Uterus (tissue), 4 donors: ENCODE data around the gene ATP1B3. TPM values are rescaled to one million over a fixed set of nuclear protein-coding genes. Genes with fewer than 3 reads are reported as not detected.
"Not testable (repeated sequence)": the region's sequence is repeated elsewhere in the genome, so short reads cannot be mapped to it uniquely, and the experiment has no call there.

Experiments used
- DNase-seq, 2 donors: peaks; one replicate each; pipeline ENCODE4 v3.0.0-alpha.2; 2019 to 2020
- H3K27ac ChIP-seq, 2 donors: fragments of 200-600 bp; sonication (generic); 1 replicate in 1 of 2; 2 replicates in 1 of 2; pipeline ENCODE4 v1.5.1; 2016 to 2018
- H3K27me3 ChIP-seq, 2 donors: fragments of 200-600 bp; sonication (generic); one replicate each; pipeline ENCODE4 v1.5.1; 2018 to 2019; ENCODE audit warnings: control low read depth in 1 of 2
- H3K36me3 ChIP-seq, 2 donors: fragments of 200-600 bp; sonication (generic); one replicate each; pipeline ENCODE4 v1.5.1; 2019; ENCODE audit warnings: control low read depth in 1 of 2
- H3K4me1 ChIP-seq, 2 donors: fragments of 200-600 bp; sonication (generic); one replicate each; pipeline ENCODE4 v1.5.1; 2018 to 2019; ENCODE audit warnings: control low read depth in 1 of 2
- H3K4me3 ChIP-seq, 2 donors: fragments of 200-600 bp; sonication (generic); 1 replicate in 1 of 2; 2 replicates in 1 of 2; pipeline ENCODE4 v1.5.1; 2018 to 2019; ENCODE audit warnings: mild to moderate bottlenecking in 1 of 2
- H3K9me3 ChIP-seq, 2 donors: fragments of 200-600 bp; sonication (generic); one replicate each; pipeline ENCODE4 v1.5.1; 2019; ENCODE audit warnings: control low read depth in 1 of 2
- POLR2A ChIP-seq, 2 donors: fragments of 450-650 bp; IDR thresholded peaks; one replicate each; pipeline ENCODE4 v1.6.1; 2016; ENCODE audit warnings: antibody characterized with exemption in 2 of 2, mild to moderate bottlenecking in 1 of 2, moderate library complexity in 1 of 2
- intact Hi-C: fragments of 100-400 bp; cut with DNase I; formaldehyde crosslinking; loops from one replicate; pipeline ENCODE4 v1.15.1; 2023; ENCODE audit warnings: low total_unique reads
- total RNA-seq, 4 donors: library from RNA; depleted of rRNA in 3 of 4; stranded (reverse); fragments of >200 nt in 3 of 4; gene quantifications; one replicate each; pipeline versions ENCODE4 v1.1.0 to v1.2.4, GENCODE V29; 2014 to 2023
- TF ChIP-seq, protein P1 (sequence below), 4 experiments: fragments of 200-600 bp in 2 of 4; fragments of 450-650 bp in 2 of 4; sonication (generic) in 2 of 4; IDR thresholded peaks; one replicate each; pipeline ENCODE4 v1.5.1; 2016 to 2019; ENCODE audit warnings: antibody characterized with exemption in 4 of 4, mild to moderate bottlenecking in 2 of 4, moderate library complexity in 1 of 4
- donor health status: DM: yes; HTN: yes; CAD: no.

ATP1B3 gene
- total RNA-seq, 4 donors from 2014 or later = 33.3 to 98.4 (median 40.3) TPM

DNA sequence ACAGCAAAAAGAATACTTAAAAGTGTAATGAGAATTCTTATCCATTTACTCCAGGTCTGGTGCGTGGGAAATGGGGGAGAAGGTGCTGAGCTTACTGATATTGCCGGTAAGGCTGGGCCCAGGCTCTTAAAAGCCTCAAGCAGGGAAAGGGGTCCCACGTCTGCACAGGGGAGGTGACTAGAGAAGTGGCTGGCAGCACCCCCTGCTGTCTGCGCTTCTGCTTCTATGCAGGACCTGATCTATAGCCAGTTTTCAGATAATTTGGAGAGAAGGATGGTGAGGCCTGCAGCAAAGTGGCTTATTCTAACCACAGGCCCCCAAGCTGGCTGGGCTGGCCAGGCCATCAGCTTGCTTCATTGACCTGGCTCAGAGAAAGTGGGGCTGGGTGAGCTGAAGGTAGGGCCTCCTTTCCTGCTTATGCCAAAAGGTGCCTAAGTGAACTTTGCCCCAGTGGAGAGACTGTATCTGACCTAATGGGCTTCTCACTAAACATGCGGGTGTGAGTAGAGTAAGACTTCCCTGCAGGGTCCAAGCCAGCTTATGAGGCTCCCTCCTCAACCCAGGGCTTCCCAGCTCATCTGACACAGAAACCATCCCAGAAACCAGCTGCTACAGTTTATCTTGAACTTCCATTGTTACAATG lies 30.9 kb upstream of the ATP1B3 start:
- H3K4me3 ChIP-seq = no peak overlapping the region
- no peak for DNase-seq
- no peaks in the 10 kb centered on the region for H3K27me3 ChIP-seq
- no peak overlapping the region for H3K27ac ChIP-seq
- H3K4me1 ChIP-seq = no peaks in the 10 kb centered on the region
- intact Hi-C loops = no loop called here
- no peaks in the 10 kb centered on the region for H3K9me3 ChIP-seq
- no peaks in the 10 kb centered on the region for H3K36me3 ChIP-seq
- TF ChIP-seq, protein P1, sequence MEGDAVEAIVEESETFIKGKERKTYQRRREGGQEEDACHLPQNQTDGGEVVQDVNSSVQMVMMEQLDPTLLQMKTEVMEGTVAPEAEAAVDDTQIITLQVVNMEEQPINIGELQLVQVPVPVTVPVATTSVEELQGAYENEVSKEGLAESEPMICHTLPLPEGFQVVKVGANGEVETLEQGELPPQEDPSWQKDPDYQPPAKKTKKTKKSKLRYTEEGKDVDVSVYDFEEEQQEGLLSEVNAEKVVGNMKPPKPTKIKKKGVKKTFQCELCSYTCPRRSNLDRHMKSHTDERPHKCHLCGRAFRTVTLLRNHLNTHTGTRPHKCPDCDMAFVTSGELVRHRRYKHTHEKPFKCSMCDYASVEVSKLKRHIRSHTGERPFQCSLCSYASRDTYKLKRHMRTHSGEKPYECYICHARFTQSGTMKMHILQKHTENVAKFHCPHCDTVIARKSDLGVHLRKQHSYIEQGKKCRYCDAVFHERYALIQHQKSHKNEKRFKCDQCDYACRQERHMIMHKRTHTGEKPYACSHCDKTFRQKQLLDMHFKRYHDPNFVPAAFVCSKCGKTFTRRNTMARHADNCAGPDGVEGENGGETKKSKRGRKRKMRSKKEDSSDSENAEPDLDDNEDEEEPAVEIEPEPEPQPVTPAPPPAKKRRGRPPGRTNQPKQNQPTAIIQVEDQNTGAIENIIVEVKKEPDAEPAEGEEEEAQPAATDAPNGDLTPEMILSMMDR (IDR thresholded peaks at IDR 0.05) = no peak
- TF ChIP-seq POLR2A (IDR thresholded peaks at IDR 0.05) = no peak

DNA sequence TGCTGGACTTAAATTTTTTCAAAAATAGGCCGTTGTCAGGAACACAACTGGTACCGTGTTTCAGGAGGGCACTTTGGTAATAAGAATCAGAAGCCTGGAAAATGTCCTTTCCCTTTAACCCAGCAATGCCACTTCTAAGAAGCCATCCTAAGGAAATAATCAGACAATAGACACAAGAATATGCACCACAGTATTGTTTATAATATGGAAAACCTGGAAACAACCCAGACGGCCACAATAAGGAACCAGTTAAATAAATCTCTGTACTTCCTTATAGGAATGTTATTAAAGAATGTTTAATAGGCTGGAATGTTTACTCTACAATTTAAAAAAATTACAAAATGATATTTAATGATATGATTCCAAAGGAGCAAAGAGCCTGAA lies 30.4 kb upstream of the ATP1B3 start:
- no peak overlapping the region for H3K4me3 ChIP-seq
- TF ChIP-seq POLR2A (IDR thresholded peaks at IDR 0.05) = no peak
- TF ChIP-seq, protein P1 (IDR thresholded peaks at IDR 0.05) = no peak
- H3K36me3 ChIP-seq = no peaks in the 10 kb centered on the region
- intact Hi-C loops = no loop called here
- no peak for DNase-seq
- H3K9me3 ChIP-seq = no peaks in the 10 kb centered on the region
- H3K27ac ChIP-seq = no peak overlapping the region
- no peaks in the 10 kb centered on the region for H3K4me1 ChIP-seq
- H3K27me3 ChIP-seq = no peaks in the 10 kb centered on the region

DNA sequence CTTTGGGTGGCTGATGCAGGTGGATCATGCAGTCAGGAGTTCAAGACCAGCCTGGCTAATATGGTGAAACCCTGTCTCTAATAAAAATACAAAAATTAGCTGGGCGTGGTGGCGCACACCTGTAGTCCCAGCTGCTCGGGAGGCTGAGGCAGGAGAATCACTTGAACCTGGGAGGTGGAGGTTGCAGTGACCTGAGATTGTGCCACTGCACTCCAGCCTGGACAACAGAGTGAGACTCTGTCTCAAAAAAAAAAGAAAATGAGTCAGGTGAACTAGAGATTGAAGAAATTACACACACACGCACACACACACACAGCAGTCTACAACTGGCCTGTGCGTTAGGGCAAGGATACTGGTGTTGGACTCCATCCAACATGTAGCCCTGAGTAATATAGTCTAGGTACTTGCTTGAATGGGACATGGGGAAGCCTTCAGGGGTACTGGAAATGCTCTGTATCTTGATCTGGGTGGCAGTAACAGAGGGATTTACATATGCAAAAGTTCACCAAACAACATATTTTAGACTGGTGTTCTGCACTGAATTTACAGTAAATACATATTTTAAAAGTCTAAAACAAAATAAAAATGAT lies 28.2 kb upstream of the ATP1B3 start:
- H3K4me3 ChIP-seq, H3K27me3 ChIP-seq, DNase-seq, H3K27ac ChIP-seq, H3K9me3 ChIP-seq, H3K36me3 ChIP-seq, intact Hi-C loops, H3K4me1 ChIP-seq: not testable (repeated sequence)

DNA sequence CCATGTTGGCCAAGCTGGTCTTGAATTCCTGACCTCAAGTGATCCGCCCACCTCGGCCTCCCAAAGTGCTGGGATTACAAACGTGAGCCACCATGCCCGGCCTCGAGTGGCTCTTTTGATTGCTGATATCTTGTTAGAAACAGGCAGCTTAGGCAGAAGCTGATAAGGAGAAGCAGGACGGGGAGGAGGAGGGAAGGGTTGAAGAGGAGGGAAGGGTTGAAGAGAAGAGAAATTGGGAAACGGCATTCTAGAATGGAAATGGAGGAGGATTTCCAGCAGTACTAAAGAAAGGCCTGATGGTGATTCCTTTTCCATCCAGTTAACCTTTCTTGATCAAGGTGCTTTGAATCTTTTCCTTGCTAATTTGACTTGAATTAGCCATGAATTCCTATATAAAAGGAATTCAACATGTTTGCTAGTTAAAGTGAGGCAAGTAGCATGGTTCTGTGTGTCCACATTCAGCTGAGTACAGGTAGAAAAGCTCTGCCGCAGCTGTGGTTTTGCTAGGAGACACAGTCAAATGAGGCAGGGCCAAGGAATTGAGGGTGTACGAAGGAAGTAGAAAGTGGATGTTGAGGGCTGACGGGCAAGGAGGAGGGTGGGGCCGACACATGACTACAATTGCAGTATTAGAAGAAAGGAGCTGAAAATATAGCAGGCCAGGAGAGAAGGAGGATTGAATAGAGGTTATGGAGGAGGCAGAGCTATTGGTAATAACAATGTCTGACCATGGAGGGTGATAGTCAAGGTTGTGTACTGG lies 27.2 kb upstream of the ATP1B3 start:
- H3K9me3 ChIP-seq = no peaks in the 10 kb centered on the region
- DNase-seq = no peak
- intact Hi-C loops = no loop called here
- H3K27ac ChIP-seq = no peak overlapping the region
- no peaks in the 10 kb centered on the region for H3K4me1 ChIP-seq
- H3K36me3 ChIP-seq = no peaks in the 10 kb centered on the region
- H3K27me3 ChIP-seq = no peaks in the 10 kb centered on the region
- TF ChIP-seq, protein P1 (IDR thresholded peaks at IDR 0.05) = no peak
- TF ChIP-seq POLR2A (IDR thresholded peaks at IDR 0.05) = no peak
- H3K4me3 ChIP-seq = no peak overlapping the region

DNA sequence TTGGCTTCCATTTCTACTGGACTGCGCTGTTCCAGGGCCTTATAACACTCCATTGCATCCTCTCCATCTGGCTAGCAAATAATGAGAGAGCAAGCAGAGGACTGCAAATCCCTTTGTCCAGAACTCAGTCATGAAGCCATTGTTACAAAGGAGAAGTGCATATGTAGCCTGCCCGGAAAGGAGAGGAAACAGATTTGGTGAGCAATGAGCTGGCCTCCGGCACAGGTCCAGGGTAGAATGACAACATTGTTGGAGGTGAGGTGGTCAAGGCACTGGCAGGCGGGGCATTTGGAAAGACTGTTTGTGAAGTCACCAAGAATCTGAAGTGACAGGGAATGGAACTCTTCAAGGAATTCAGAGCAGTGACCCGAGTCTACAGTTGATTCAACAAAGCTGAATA lies 25.0 kb upstream of the ATP1B3 start:
- no peaks in the 10 kb centered on the region for H3K4me1 ChIP-seq
- DNase-seq = peak in 1 of 2 donors; percentile 29
- H3K36me3 ChIP-seq = no peaks in the 10 kb centered on the region
- TF ChIP-seq, protein P1 (IDR thresholded peaks at IDR 0.05) = no peak
- TF ChIP-seq POLR2A (IDR thresholded peaks at IDR 0.05) = no peak
- no peaks in the 10 kb centered on the region for H3K9me3 ChIP-seq
- H3K27me3 ChIP-seq = no peaks in the 10 kb centered on the region
- H3K27ac ChIP-seq = no peak overlapping the region
- intact Hi-C loops = no loop called here
- no peak overlapping the region for H3K4me3 ChIP-seq
